Ishikawa (cell line): ENCODE results near the gene PPP1R16B.

Experiments used
- CEBPB ChIP-seq: IDR thresholded peaks from 2 replicates; pipeline ENCODE4 v1.6.1; 2012
- EGR1 ChIP-seq: IDR thresholded peaks from 2 replicates; pipeline ENCODE4 v1.6.1; 2012
- EP300 ChIP-seq: IDR thresholded peaks from 2 replicates; pipeline ENCODE4 v1.6.1; 2012; ENCODE audit warnings: borderline replicate concordance
- FOXM1 ChIP-seq: IDR thresholded peaks from 2 replicates; pipeline ENCODE4 v1.6.1; 2012; ENCODE audit warnings: low read depth, borderline replicate concordance
- NFIC ChIP-seq: IDR thresholded peaks from 2 replicates; pipeline ENCODE4 v1.6.1; 2012
- RAD21 ChIP-seq: IDR thresholded peaks from 2 replicates; pipeline ENCODE4 v1.6.1; 2012; ENCODE audit warnings: low read depth
- TAF1 ChIP-seq: IDR thresholded peaks from 2 replicates; pipeline ENCODE4 v1.6.1; 2012; ENCODE audit warnings: low read depth, mild to moderate bottlenecking
- TEAD4 ChIP-seq: IDR thresholded peaks from 2 replicates; pipeline ENCODE4 v1.6.1; 2012
- YY1 ChIP-seq: IDR thresholded peaks from 2 replicates; pipeline ENCODE4 v1.6.1; 2012; ENCODE audit warnings: low read depth
- TF ChIP-seq, protein P1 (sequence below): IDR thresholded peaks from 2 replicates; pipeline ENCODE4 v1.6.1; 2012; ENCODE audit warnings: low read depth, mild to moderate bottlenecking
- TF ChIP-seq, protein P2 (sequence below): IDR thresholded peaks from 2 replicates; pipeline ENCODE4 v1.6.1; 2012

DNA sequence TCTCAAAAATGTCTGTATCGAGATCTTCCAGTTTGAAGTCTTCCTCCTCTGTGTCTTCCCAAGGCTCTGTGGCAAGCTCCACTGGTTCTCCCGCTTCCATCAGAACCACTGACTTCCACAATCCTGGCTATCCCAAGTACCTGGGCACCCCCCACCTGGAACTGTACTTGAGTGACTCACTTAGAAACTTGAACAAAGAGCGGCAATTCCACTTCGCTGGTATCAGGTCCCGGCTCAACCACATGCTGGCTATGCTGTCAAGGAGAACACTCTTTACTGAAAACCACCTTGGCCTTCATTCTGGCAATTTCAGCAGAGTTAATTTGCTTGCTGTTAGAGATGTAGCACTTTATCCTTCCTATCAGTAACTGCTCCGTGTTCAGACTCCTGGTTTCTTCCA, 146.7 kb downstream of the PPP1R16B start:
- TF ChIP-seq, protein P1, sequence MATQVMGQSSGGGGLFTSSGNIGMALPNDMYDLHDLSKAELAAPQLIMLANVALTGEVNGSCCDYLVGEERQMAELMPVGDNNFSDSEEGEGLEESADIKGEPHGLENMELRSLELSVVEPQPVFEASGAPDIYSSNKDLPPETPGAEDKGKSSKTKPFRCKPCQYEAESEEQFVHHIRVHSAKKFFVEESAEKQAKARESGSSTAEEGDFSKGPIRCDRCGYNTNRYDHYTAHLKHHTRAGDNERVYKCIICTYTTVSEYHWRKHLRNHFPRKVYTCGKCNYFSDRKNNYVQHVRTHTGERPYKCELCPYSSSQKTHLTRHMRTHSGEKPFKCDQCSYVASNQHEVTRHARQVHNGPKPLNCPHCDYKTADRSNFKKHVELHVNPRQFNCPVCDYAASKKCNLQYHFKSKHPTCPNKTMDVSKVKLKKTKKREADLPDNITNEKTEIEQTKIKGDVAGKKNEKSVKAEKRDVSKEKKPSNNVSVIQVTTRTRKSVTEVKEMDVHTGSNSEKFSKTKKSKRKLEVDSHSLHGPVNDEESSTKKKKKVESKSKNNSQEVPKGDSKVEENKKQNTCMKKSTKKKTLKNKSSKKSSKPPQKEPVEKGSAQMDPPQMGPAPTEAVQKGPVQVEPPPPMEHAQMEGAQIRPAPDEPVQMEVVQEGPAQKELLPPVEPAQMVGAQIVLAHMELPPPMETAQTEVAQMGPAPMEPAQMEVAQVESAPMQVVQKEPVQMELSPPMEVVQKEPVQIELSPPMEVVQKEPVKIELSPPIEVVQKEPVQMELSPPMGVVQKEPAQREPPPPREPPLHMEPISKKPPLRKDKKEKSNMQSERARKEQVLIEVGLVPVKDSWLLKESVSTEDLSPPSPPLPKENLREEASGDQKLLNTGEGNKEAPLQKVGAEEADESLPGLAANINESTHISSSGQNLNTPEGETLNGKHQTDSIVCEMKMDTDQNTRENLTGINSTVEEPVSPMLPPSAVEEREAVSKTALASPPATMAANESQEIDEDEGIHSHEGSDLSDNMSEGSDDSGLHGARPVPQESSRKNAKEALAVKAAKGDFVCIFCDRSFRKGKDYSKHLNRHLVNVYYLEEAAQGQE = no peak
- no peak for TF ChIP-seq TAF1
- TF ChIP-seq RAD21 = no peak
- TF ChIP-seq, protein P2, sequence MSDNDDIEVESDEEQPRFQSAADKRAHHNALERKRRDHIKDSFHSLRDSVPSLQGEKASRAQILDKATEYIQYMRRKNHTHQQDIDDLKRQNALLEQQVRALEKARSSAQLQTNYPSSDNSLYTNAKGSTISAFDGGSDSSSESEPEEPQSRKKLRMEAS = no peak
- TF ChIP-seq EP300 = no peak
- no peak for TF ChIP-seq YY1
- no peak for TF ChIP-seq CEBPB
- TF ChIP-seq EGR1 = no peak
- no peak for TF ChIP-seq NFIC
- TF ChIP-seq TEAD4 = no peak
- TF ChIP-seq FOXM1 = no peak
